ENCODE results near the gene EPHX1.
A peak's percentile ranks its signal among the peaks of the same experiment; 100 is the strongest.

EPHX1 gene

DNA sequence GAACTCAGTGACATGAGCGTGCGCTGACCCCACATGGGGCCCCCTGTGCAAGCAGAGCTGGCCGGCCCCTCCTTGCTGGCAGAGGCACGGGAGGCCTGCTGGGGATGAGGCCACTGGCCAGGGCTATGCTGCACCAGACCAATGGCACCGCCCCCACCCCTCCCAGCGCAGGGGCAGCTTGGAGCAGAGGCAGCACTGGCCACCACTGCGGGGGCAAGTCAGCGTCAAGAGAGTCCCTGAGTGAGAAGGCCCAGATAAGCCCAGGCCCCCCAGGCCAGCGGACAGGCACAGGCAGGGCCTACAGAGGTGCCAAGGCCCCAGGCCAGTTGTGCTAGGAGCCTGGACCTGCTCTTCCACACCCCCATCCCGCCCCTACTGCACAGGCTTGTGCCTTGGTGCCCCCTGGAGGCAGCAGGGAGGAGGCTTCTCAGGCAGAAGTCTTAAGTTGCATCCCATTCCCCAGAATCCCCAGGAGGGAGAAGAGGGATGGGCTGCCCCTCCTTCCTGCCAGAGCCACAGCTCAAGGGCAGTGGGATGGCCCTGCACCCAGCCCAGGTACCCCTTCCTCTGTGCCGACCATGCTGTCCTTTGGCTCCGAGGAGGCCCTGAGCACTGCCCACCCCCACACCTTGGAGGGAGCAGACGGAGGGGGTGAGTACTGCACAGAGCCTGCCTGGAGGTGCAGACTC is 35.8 kb downstream of the EPHX1 start:
- H3K27me3 Mint-ChIP-seq (ENCODE audit: low read depth): no peaks in the 10 kb centered on the region
- no peaks in the 10 kb centered on the region for H3K9me3 Mint-ChIP-seq
- H3K4me1 Mint-ChIP-seq: peaks cover 30% of the 10 kb centered on the region
- TF ChIP-seq CTCF (IDR thresholded peaks at IDR 0.05; ENCODE audit: unreplicated experiment in 3 of 3): peak; percentile 57 to 64 (median 63)
- peaks cover 48% of the 10 kb centered on the region for H3K36me3 Mint-ChIP-seq (ENCODE audit: low read depth)
- H3K4me3 Mint-ChIP-seq: no peak overlapping the region
- peak overlapping the region; percentile 42 to 75 (median 43) for H3K27ac Mint-ChIP-seq

DNA sequence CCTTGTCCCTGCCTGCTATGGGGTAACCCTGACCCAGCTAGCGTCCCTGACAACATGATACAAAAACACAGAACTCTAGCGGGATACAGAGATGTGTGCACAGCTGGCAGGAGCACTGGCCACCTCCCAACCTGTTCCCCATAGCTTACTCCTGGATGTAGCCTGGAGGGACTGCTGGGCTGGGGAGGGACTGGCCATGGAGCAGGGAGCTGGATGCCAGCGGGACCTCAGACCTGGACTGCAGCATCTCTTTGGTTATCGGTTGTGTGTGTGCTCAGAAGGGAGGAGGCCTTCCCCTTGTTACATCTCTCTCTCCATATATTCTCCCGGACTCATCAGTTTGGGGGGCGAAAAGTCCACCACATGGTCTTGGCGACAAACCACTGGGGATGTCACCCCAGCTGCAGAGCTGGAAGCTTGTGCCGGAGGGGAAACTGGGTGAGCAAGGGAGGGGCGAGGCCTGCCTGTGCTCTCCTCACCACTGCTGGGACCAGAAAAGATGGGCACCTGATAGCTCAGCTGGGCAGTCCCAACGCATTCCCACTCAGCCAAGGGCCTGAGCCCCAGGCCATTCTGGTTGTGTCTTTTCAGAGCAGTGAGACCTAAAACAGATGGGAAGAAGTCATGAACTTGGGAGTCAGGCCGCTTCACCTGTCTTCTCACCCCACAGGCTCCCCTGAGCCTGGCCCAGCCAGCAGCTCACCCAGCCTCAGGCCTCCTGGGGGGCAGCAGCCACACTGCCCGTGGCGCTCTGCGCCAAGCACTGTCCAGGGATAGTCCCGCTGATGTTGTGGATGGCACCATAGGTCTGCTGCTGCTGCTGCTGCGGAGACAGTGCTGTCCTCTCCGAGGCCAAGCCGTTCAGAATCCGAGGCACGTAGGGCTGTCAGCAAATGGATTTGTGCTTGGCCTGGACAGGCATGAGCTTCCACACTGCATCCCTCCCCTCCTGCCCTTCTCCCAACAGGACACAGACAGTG is 36.7 kb downstream of the EPHX1 start:
- Mint-ChIP-seq H3K4me1 (peaks cover 31% of the 10 kb centered on the region), H3K4me3 (no peak overlapping the region), H3K27me3 (ENCODE audit: low read depth) (no peaks in the 10 kb centered on the region), H3K36me3 (ENCODE audit: low read depth) (peaks cover 50% of the 10 kb centered on the region), H3K27ac (peak overlapping the region; percentile 43 to 75 (median 64)), H3K9me3 (no peaks in the 10 kb centered on the region)
- no peak for TF ChIP-seq CTCF (IDR thresholded peaks at IDR 0.05; ENCODE audit: unreplicated experiment in 3 of 3)

- H3K36me3 Mint-ChIP-seq (ENCODE audit: low read depth): peaks cover 58% of the 10 kb centered on the region
- peak overlapping the region in 2 of 3 experiments; percentile 94 to 96 for H3K27ac Mint-ChIP-seq
- H3K4me1 Mint-ChIP-seq: peaks cover 34% of the 10 kb centered on the region
- no peaks in the 10 kb centered on the region for H3K9me3 Mint-ChIP-seq
- no peak for TF ChIP-seq CTCF (IDR thresholded peaks at IDR 0.05; ENCODE audit: unreplicated experiment in 3 of 3)
- no peaks in the 10 kb centered on the region for H3K27me3 Mint-ChIP-seq (ENCODE audit: low read depth)
- H3K4me3 Mint-ChIP-seq: no peak overlapping the region
Measured at GRCh38 chr1:225847610-225848009, 37.7 kb downstream of the EPHX1 start.

DNA sequence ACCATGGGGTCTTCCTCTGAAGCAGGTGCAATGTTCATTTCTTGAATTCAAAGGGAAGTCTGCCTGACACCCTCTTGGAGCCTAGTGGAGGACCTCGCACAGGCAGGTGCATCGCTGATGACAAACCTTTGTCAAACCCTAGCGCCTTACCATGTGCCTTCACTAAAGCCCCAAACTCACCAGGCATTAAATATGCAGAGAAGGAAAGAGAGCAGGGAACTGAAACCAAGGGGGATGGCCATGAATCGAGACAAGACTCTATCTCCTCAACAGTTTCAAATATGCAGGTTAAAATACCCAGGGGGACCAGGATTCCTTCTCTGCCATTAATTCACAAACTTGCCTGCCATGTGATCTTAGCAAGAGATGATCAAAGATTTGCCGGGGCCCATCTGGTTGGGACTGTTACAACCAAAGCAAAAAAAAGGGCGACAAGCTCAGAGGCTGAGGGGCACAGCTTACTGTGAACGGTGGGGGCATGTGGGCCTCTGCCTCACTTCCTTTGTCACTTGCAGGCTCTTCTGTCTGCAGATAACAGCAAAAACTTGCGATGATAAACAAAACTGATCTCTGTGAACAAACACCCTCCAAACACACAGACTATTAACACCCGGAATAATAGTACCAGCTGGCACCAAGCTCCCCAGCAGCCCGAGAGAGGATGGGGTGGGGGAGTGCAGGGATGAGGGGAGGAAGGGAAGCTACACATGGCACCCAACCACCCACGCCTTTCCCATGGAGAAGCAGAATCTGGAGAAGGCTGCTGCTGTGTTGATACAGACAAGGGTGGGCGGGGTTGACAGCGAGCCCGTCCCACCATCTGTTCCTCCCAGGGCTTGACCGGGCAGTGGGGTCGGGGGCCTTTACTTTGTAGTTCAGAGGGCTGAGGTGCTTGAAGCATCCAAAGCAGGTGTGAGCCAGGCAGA is 38.4 kb downstream of the EPHX1 start:
- peaks cover 56% of the 10 kb centered on the region for H3K36me3 Mint-ChIP-seq (ENCODE audit: low read depth)

More for the DNA sequence above, 38.4 kb downstream of the EPHX1 start:
- Mint-ChIP-seq H3K27ac (peak overlapping the region; percentile 85 to 96 (median 94)), H3K9me3 (no peaks in the 10 kb centered on the region), H3K4me1 (peaks cover 29% of the 10 kb centered on the region), H3K27me3 (ENCODE audit: low read depth) (no peaks in the 10 kb centered on the region), H3K4me3 (peak overlapping the region in 1 of 3 experiments; percentile 7)
- no peak for TF ChIP-seq CTCF (IDR thresholded peaks at IDR 0.05; ENCODE audit: unreplicated experiment in 3 of 3)
